GM11168 (cell line): Measurements from ENCODE around the gene RHOA.

Experiments
- in situ Hi-C: fragments of 300-500 bp; cut with MboI; formaldehyde crosslinking; loops from one replicate; pipeline ENCODE4 v1.12.0; 2022; ENCODE audit warnings: low sequenced_read_pairs; ENCODE audit not compliant: unreplicated experiment

The RHOA gene

GRCh38 chr3:49333916-49334633 is 77.7 kb downstream of the RHOA start:
- in situ Hi-C loops, result no loop called here

- in situ Hi-C loops, result no loop called here
Observed at GRCh38 chr3:49333091-49333490, 78.7 kb downstream of the RHOA start.

GRCh38 chr3:49329186-49329585 is 82.6 kb downstream of the RHOA start:
- in situ Hi-C loops, result loop anchor here (10.0 kb wide), 1 partner anchor 126 kb away; no protein-coding TSS in a partner anchor

- in situ Hi-C loops, result loop anchor here (10.0 kb wide), 1 partner anchor 126 kb away; no protein-coding TSS in a partner anchor
Observed at GRCh38 chr3:49328350-49328749, 83.4 kb downstream of the RHOA start.

GRCh38 chr3:49327485-49327884 is 84.3 kb downstream of the RHOA start:
- in situ Hi-C loops, result loop anchor here (10.0 kb wide), 1 partner anchor 127 kb away; no protein-coding TSS in a partner anchor

GRCh38 chr3:49324768-49325167 is 87.0 kb downstream of the RHOA start:
- in situ Hi-C loops, result loop anchor here (10.0 kb wide), 1 partner anchor 130 kb away; no protein-coding TSS in a partner anchor

GRCh38 chr3:49316696-49317457 is 94.9 kb downstream of the RHOA start:
- in situ Hi-C loops, result no loop called here

GRCh38 chr3:49313896-49314688 is 97.7 kb downstream of the RHOA start:
- in situ Hi-C loops, result no loop called here

- in situ Hi-C loops, result no loop called here
Observed at GRCh38 chr3:49311283-49311682, 100.5 kb downstream of the RHOA start.

GRCh38 chr3:49310677-49311076 is 101.1 kb downstream of the RHOA start:
- in situ Hi-C loops, result no loop called here
